Hepatocyte (in vitro differentiated cells): ENCODE results near the gene CORO2A.

Experiments used
- EZH2 ChIP-seq: fragments of 200-600 bp; sonication (generic); IDR thresholded peaks from 2 replicates; pipeline ENCODE4 v1.6.1; 2016; ENCODE audit warnings: antibody characterized with exemption, mild to moderate bottlenecking, borderline replicate concordance
- EZH2phosphoT487 ChIP-seq: fragments of 200-600 bp; sonication (generic); IDR thresholded peaks from one replicate; pipeline ENCODE4 v1.6.1; 2018; ENCODE audit warnings: antibody characterized with exemption, mild to moderate bottlenecking, low read depth, moderate library complexity; ENCODE audit not compliant: unreplicated experiment, severe bottlenecking
- TF ChIP-seq, protein P1 (sequence below): fragments of 200-600 bp; sonication (generic); IDR thresholded peaks from 2 replicates; pipeline ENCODE4 v1.5.1; 2016; ENCODE audit warnings: antibody characterized with exemption, mild to moderate bottlenecking; ENCODE audit not compliant: poor library complexity

- TF ChIP-seq, protein P1, sequence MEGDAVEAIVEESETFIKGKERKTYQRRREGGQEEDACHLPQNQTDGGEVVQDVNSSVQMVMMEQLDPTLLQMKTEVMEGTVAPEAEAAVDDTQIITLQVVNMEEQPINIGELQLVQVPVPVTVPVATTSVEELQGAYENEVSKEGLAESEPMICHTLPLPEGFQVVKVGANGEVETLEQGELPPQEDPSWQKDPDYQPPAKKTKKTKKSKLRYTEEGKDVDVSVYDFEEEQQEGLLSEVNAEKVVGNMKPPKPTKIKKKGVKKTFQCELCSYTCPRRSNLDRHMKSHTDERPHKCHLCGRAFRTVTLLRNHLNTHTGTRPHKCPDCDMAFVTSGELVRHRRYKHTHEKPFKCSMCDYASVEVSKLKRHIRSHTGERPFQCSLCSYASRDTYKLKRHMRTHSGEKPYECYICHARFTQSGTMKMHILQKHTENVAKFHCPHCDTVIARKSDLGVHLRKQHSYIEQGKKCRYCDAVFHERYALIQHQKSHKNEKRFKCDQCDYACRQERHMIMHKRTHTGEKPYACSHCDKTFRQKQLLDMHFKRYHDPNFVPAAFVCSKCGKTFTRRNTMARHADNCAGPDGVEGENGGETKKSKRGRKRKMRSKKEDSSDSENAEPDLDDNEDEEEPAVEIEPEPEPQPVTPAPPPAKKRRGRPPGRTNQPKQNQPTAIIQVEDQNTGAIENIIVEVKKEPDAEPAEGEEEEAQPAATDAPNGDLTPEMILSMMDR: no peak
- TF ChIP-seq EZH2phosphoT487 (no peak), EZH2 (no peak)
Measured at GRCh38 chr9:98168941-98169488, 23.4 kb downstream of the CORO2A start.
